GOT3 (cell line): ENCODE data around the gene SENP8.

Source experiments
- DNase-seq: peaks from one replicate; lab custom pipeline; 2025; ENCODE audit warnings: mixed read lengths; lab: John Stamatoyannopoulos, UW

SENP8 gene

GRCh38 chr15:72175186-72176044 is 57.2 kb downstream of the SENP8 start:
- no peak for DNase-seq

DNA sequence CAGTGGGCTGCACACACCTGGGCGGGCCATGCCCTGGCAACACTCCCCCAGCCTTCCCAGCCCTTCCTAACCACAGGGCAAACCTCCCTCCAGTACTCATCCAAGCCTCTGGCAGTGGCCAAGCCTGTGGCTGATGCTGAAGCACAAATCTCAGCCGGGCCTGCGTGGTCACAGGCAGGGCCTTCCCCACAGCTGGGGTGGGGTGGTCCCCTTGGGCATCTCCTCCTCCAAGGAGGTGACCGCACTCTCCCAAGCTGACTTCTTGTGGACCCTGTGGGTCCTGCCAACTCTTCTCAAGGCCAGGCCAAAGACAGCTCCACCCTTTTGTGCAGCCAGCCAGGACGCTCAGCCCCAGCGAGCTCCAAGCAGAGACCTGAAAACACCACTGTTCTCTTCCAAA is 58.0 kb downstream of the SENP8 start:
- no peak for DNase-seq

DNA sequence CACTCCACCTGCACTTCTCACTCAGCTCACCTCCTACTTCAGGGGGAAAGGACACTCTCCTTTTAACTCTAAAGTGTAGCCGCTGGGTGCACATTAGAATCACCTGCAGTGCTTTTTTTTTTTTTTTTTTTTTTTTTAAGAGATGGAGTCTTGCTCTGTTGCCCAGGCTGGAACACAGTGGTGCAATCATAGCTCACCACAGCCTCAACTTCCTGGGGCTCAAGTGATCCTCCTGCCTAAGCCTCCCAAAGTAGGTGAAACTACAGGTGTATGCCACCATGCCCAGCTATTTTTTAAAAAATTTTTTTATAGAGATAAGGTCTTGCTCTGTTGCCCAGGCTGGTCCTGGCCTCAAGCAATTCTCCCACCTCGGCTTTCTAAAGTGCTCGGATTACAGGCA is 58.5 kb downstream of the SENP8 start:
- DNase-seq, result no peak

- DNase-seq, result no peak
These were observed 60.9 kb downstream of the SENP8 start for GRCh38 chr15:72178976-72179585.

DNA sequence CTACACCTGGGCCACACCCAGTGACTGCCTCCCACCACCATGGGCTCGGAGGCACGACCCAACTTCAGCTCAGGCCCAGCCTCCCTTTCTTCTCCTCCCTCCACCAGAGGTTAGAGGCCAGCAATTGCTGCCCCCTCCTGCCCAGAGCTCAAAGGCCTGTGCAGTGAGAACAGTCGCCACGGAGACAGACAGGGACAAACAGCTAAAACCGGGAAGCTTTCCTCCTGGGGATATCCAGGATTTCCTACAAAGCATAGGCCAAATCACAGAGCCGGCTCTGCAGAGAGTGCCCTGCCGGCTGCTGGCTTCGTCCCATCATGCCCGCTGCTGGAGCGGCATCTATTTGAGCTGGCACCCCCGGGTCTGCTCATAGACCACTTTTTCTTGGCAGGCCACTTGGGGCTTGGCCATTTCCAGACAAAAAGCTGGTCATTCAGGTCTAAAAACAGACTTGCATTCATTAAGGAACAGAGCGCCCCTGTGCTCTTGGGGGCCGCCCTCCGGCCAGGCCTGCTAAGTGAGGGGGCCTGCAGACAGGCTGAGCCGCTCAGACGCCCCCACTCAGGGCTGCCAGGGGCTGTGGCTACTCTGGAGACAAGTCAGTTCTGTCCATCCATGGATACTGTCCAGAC is 61.9 kb downstream of the SENP8 start:
- no peak for DNase-seq

GRCh38 chr15:72180761-72181324 is 62.6 kb downstream of the SENP8 start:
- no peak for DNase-seq

- DNase-seq, result no peak
These were observed 64.0 kb downstream of the SENP8 start for GRCh38 chr15:72182244-72182643.

DNA sequence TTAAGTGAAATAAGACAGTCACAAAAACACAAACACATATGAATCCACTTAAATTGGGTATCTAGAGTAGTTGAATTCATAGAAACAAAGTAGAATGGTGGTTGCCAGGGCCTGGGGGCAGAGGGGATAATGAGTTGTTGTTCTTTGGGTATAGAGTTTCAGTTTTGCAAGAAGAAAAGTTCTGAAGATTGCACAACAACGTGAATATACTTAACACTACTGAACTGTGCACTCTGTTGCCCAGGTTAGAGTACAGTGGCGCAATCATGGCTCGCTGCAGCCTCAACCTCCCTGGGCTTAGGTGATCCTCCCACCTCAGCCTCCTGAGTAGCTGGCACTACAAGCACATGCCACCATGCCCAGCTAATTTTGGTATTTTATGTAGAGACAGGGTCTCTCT is 64.5 kb downstream of the SENP8 start:
- DNase-seq, result no peak

DNA sequence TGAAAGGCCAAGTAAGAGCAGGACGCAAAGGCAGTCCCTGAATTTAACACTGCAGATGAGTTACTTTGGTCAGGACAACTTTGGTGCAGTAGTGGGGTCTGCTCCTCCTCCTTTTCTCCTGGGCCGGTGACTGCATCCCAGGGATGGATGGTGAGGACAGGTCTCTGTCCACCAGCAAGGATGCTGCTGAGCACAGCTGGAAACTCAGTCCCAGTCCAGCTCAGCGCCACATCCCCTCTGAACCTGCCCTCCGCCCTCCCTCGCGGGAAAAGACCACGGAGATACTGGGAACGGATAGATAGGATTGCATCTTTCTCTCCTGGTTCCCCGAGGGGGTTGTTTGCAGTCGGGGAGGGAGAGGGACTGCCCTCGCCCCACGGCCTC is 65.6 kb downstream of the SENP8 start:
- DNase-seq, result no peak

- no peak for DNase-seq
These were observed 66.1 kb downstream of the SENP8 start for GRCh38 chr15:72184165-72184811.

- DNase-seq, result no peak
These were observed 71.2 kb downstream of the SENP8 start for GRCh38 chr15:72189250-72189902.

DNA sequence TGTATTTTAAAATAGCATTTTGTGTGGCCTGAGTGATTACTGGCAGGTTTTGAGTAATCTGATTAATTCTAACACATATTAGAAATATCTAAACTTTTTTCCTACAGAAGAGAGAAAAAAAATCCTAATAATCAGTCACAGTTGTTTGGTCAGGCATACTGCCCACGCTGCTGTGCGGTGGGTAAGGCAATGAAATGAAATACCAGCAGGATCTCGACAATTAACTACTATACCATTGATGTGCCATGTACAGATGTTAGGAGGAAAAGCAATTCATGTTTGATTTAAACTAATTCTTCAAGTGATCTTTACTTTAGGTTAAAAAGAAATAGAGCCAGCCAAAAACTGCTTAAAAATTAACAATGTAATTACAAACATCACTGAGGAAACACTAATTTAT is 74.2 kb downstream of the SENP8 start:
- no peak for DNase-seq
